Naive thymus-derived CD8-positive, alpha-beta T cell (primary cell): ENCODE results near the gene SLC31A1. TPM values are rescaled to one million over a fixed set of nuclear protein-coding genes. Genes with fewer than 3 reads are reported as not detected.
A peak's percentile ranks its signal among the peaks of the same experiment; 100 is the strongest.

ENCODE experiments used
- ATAC-seq, 2 donors: fragments of 150-1000 bp; cut with Tn5 transposase in 1 of 2; sonication (Bioruptor Pico), chemical (Tn5 transposase) in 1 of 2; 1 replicate in 1 of 2; 2 replicates in 1 of 2; pipeline ENCODE4 v1.10.0; 2021; ENCODE audit warnings: mild to moderate bottlenecking in 2 of 2, moderate library complexity in 2 of 2
- POLR2A ChIA-PET: fragments of 350-600 bp; sonication (Branson Sonifier 250); formaldehyde crosslinking; loops from one replicate; lab custom pipeline; 2021; ENCODE audit warnings: antibody characterized with exemption; lab: Charles Lee
- DNase-seq, 10 donors: peaks; one replicate each; pipeline versions ENCODE4 v3.0.0 to v3.0.0-alpha.2; 2020 to 2022
- H3K27ac Mint-ChIP-seq, 10 donors: one replicate each; pipeline ENCODE4 v1.8.0; 2020 to 2022; ENCODE audit warnings: mild to moderate bottlenecking in 10 of 10, mixed read lengths in 10 of 10, moderate library complexity in 4 of 10, inconsistent platforms in 1 of 10
- H3K27me3 Mint-ChIP-seq, 5 donors: one replicate each; pipeline ENCODE4 v1.8.0; 2021 to 2022; ENCODE audit warnings: mixed read lengths in 5 of 5
- H3K36me3 Mint-ChIP-seq, 3 donors: one replicate each; pipeline ENCODE4 v1.8.0; 2020 to 2022; ENCODE audit warnings: mixed read lengths in 3 of 3, mild to moderate bottlenecking in 2 of 3, inconsistent platforms in 1 of 3
- H3K4me1 Mint-ChIP-seq, 4 donors: one replicate each; pipeline ENCODE4 v1.8.0; 2021 to 2022; ENCODE audit warnings: mixed read lengths in 4 of 4
- H3K4me3 Mint-ChIP-seq, 10 donors: one replicate each; pipeline ENCODE4 v1.8.0; 2020 to 2022; ENCODE audit warnings: mild to moderate bottlenecking in 10 of 10, mixed read lengths in 10 of 10, moderate library complexity in 6 of 10, inconsistent platforms in 1 of 10
- H3K9me3 Mint-ChIP-seq, 9 donors: one replicate each; pipeline ENCODE4 v1.8.0; 2020 to 2022; ENCODE audit warnings: mixed read lengths in 9 of 9, mild to moderate bottlenecking in 3 of 9, inconsistent platforms in 1 of 9, moderate library complexity in 1 of 9
- polyA plus RNA-seq, 3 donors: library from polyadenylated mRNA; unstranded; fragments of 300-500 nt; fragmentation: Illumina TruSeq; gene quantifications; one replicate each; pipeline ENCODE4 v1.2.3, GENCODE V29; 2021
- total RNA-seq, 8 experiments: library from RNA in 2 of 8; stranded (reverse) in 2 of 8; gene quantifications; one replicate each; pipeline ENCODE4 v1.2.3 and lab custom pipeline; 2021 to 2026

Gene SLC31A1
- total and polyA plus RNA-seq, 5 experiments from 2014 or later = 2.0 to 4.7 (median 3.7) TPM

- Mint-ChIP-seq H3K27me3 (no peaks in the 10 kb centered on the region), H3K27ac (no peak overlapping the region), H3K9me3 (no peaks in the 10 kb centered on the region), H3K4me3 (no peak overlapping the region), H3K4me1 (no peaks in the 10 kb centered on the region), H3K36me3 (peaks cover 0 to 81% (median 24%) of the 10 kb centered on the region in 3 donors)
- ATAC-seq = no peak
- no peak for DNase-seq
- POLR2A ChIA-PET = no interaction called here
Measured at GRCh38 chr9:113192455-113192854, 28.9 kb upstream of the SLC31A1 start.

DNA sequence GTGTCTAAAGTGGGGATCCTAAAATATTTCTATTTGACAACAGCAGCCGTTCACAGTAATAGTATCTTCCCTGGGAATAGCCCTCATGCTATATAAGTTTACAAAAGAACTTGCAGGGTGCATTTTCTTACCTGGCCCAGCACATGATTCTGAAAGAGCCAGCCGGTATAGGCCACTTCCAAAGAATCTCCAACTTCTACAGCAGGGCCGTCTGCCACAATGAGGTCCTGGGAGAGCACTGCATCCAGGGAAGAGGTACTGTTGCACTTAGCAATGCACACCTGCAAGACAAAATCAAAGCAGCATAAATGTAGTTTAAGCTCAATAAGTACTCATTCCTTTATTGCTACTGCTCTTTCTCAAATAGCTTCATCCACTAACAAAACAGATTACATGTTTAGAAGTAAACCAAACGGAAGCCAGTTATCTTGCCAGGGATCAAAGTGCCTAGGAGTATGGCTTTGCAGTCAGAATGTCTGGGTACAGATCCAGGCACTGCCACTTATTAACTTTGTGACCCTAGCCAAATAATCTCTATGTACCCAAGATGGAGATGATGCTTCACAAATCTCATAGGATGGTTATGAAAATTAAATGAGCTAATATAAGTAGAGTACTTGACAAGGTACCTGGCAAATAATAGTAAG is 21.5 kb upstream of the SLC31A1 start:
- no peak for DNase-seq
- Mint-ChIP-seq H3K9me3 (no peaks in the 10 kb centered on the region), H3K4me3 (no peak overlapping the region), H3K4me1 (peaks cover 0 to 1% (median 0%) of the 10 kb centered on the region in 4 donors), H3K36me3 (peaks cover 8 to 92% (median 33%) of the 10 kb centered on the region in 3 donors), H3K27ac (peak overlapping the region in 1 of 10 donors; percentile 38), H3K27me3 (no peaks in the 10 kb centered on the region)
- ATAC-seq = no peak
- POLR2A ChIA-PET = no interaction called here

DNA sequence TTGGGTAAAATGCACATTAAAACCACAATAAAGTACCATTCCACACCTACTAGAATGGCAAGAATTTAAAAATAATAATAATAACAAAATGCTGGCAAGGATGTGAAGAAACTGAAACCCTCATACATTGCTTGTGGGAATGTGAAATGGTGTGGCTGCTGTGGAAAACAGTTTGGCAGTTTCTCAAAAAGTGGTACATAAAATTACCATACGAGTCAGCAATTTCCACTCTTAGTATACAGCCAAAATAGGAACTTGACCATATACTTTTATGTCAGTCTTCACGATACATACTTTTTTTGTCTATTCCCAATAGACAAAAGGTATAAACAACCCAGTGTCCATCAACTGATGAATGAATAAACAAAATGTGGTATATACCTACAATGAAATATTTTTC is 15.9 kb upstream of the SLC31A1 start:
- H3K27me3 Mint-ChIP-seq = no peaks in the 10 kb centered on the region
- no peak overlapping the region for H3K4me3 Mint-ChIP-seq
- H3K27ac Mint-ChIP-seq = peak overlapping the region in 1 of 10 donors; percentile 40
- no peaks in the 10 kb centered on the region for H3K9me3 Mint-ChIP-seq
- POLR2A ChIA-PET = no interaction called here
- H3K4me1 Mint-ChIP-seq = peaks cover 0 to 9% (median 2%) of the 10 kb centered on the region in 4 donors
- no peak for ATAC-seq
- no peak for DNase-seq
- H3K36me3 Mint-ChIP-seq = peaks cover 7 to 91% (median 25%) of the 10 kb centered on the region in 3 donors

DNA sequence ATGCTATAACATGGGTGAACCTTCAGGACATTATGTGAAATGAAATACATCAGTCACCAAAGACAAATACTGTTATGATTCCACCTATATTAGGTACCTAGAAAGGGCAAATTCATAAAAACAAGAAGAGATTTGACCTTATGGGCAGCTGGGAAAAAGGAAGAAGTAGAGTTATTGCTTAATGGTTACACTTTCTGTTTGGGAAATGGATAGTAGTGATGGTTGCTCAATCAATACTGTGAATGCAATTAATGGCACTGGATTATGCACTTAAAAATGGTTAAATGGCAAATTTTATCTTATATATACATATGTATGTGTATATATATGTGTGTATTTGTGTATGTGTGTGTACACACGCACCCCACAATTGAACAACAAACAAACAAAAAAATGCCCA is 15.5 kb upstream of the SLC31A1 start:
- H3K27me3 Mint-ChIP-seq = no peaks in the 10 kb centered on the region
- no peaks in the 10 kb centered on the region for H3K9me3 Mint-ChIP-seq
- ATAC-seq (no peak), DNase-seq (no peak)
- POLR2A ChIA-PET = interaction anchor here (0.7 kb wide), 1 partner anchor 15 kb away, joined by 3 read pairs; no protein-coding TSS in a partner anchor
- peaks cover 7 to 90% (median 25%) of the 10 kb centered on the region in 3 donors for H3K36me3 Mint-ChIP-seq
- no peak overlapping the region for H3K27ac Mint-ChIP-seq
- peaks cover 0 to 9% (median 2%) of the 10 kb centered on the region in 4 donors for H3K4me1 Mint-ChIP-seq
- H3K4me3 Mint-ChIP-seq = no peak overlapping the region

DNA sequence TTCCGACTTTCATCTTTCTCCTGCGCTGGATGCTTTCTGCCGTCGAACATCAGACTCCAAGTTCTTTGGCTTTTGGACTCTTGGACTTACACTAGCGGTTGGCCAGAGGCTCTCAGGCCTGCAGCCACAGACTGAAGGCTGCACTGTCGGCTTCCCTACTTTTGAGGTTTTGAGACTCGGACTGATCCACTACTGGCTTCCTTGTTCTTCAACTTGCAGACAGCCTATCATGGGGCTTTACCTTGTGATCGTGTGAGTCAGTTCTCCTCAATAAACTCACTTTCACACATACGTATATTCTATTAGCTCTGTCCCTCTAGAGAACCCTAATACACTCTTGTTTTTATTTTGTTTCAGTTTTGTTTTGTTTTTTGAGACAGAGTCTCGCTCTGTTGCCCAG is 10.5 kb upstream of the SLC31A1 start:
- Mint-ChIP-seq H3K36me3 (peaks cover 9 to 78% (median 13%) of the 10 kb centered on the region in 3 donors), H3K27me3 (no peaks in the 10 kb centered on the region)

DNA sequence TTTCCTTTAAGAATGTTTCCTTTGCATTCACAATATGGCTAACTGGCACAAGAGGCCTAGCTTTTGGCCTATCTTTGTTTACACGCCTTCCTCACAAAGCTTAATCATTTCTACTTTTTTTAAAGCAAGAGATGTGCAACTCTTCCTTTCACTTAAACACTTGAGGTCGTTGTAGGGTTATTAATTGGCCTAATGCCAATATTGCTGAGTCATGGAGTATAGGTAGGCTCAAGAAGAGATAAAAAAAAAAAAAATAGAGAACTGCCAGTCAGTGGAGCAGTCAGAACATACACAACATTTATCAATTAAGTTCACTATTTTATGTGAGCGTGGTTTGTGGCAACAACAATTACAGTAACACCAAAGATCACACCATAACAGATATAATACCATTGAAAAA is 6.2 kb upstream of the SLC31A1 start:
- H3K36me3 Mint-ChIP-seq = peaks cover 5 to 46% (median 9%) of the 10 kb centered on the region in 3 donors
- no peaks in the 10 kb centered on the region for H3K9me3 Mint-ChIP-seq
- H3K27me3 Mint-ChIP-seq = no peaks in the 10 kb centered on the region
- peak overlapping the region in 3 of 10 donors; percentile 29 to 70 (median 45) for H3K27ac Mint-ChIP-seq
- POLR2A ChIA-PET = no interaction called here
- H3K4me3 Mint-ChIP-seq = no peak overlapping the region
- peaks cover 20 to 48% (median 32%) of the 10 kb centered on the region in 4 donors for H3K4me1 Mint-ChIP-seq
- DNase-seq (no peak), ATAC-seq (no peak)

More for the DNA sequence above, 10.5 kb upstream of the SLC31A1 start:
- Mint-ChIP-seq H3K9me3 (no peaks in the 10 kb centered on the region), H3K27ac (no peak overlapping the region), H3K4me1 (peaks cover 12 to 29% (median 15%) of the 10 kb centered on the region in 4 donors), H3K4me3 (no peak overlapping the region)
- POLR2A ChIA-PET = no interaction called here
- DNase-seq (no peak), ATAC-seq (no peak)

DNA sequence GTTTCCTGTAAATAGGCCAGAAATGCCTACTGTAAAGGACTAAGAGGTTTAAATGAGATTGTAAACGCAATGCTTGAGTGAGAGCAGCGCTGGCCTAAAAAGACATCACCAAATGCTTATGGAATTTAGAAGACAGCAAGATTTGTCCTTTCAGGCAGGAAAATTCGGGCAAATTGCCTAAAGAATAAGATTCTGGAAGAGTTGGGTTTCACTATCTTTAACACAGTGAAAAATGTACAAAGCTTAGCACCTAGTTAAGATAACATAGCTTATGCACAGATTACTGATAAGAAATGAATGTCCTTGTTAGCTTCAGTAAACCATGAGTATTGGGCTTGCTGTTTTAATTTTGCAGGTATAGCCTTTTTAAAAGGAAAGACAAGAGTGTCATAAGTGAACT is 4.9 kb upstream of the SLC31A1 start:
- H3K4me3 Mint-ChIP-seq = no peak overlapping the region
- H3K27ac Mint-ChIP-seq = no peak overlapping the region
- no peak for DNase-seq
- H3K36me3 Mint-ChIP-seq = peaks cover 5 to 35% (median 9%) of the 10 kb centered on the region in 3 donors
- POLR2A ChIA-PET = no interaction called here
- no peaks in the 10 kb centered on the region for H3K27me3 Mint-ChIP-seq
- H3K9me3 Mint-ChIP-seq = no peaks in the 10 kb centered on the region
- no peak for ATAC-seq
- H3K4me1 Mint-ChIP-seq = peaks cover 21 to 53% (median 42%) of the 10 kb centered on the region in 4 donors

DNA sequence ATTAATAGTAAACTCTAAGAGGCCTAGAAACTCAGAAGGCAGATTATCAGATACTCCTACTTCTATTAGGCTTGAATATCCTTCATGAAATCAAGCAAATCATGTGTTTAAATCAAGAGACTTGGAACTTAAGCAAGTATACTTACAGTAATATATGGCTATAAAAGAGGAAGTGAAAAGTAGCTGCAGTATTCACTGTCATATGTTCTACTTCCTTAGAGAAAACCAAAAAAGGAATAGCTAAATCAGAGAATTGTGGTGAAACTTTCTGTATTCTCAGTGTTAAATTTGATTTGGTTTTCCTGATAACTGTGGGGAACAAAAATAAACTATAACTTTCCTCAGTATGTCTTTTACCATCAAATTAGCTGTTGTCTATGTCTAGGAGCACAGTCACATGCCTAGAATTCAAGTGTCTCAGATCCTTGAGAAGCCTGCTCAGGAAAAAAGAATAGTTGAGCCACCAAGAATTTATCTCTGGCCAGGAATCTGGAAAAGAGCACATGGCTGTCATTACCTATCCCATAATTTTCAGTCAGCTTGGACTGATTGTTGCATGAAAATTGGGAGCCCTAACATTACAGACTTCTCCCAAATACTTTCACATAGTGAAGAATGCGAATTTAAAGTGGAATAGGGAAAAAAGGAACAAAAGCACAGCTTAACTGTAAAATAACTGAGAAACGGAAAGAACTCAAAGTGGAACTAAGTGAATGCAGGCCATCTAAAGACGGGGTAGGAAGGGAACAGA is 2.0 kb upstream of the SLC31A1 start:
- Mint-ChIP-seq H3K36me3 (peaks cover 0 to 15% (median 0%) of the 10 kb centered on the region in 3 donors), H3K27me3 (no peaks in the 10 kb centered on the region), H3K27ac (peak overlapping the region in 7 of 10 donors; percentile 12 to 97 (median 87)), H3K4me1 (peaks cover 20 to 63% (median 51%) of the 10 kb centered on the region in 4 donors), H3K4me3 (peak overlapping the region; percentile 92 to 99 (median 97)), H3K9me3 (no peaks in the 10 kb centered on the region)
- POLR2A ChIA-PET = no interaction called here
- ATAC-seq (no peak), DNase-seq (no peak)

- Mint-ChIP-seq H3K4me1 (peaks cover 18 to 60% (median 47%) of the 10 kb centered on the region in 4 donors), H3K27ac (peak overlapping the region in 7 of 10 donors; percentile 72 to 97 (median 96)), H3K27me3 (no peaks in the 10 kb centered on the region), H3K4me3 (peak overlapping the region; percentile 92 to 99 (median 97)), H3K36me3 (peaks cover 0 to 11% (median 0%) of the 10 kb centered on the region in 3 donors), H3K9me3 (no peaks in the 10 kb centered on the region)
- ATAC-seq (no peak), DNase-seq (no peak)
- POLR2A ChIA-PET = no interaction called here
Measured at GRCh38 chr9:113219969-113220368, 1.4 kb upstream of the SLC31A1 start.

- ATAC-seq (no peak), DNase-seq (peak in 2 of 10 donors; percentile 5 to 23)
- POLR2A ChIA-PET = interaction anchor here (0.6 to 2.2 kb wide), 4 partner anchors 14 to 887 kb away, joined by 3 to 13 read pairs (median 3); partner anchors contain the start of genes CDC26, PRPF4 and PTBP3
- Mint-ChIP-seq H3K4me3 (peak overlapping the region; percentile 92 to 99 (median 97)), H3K27me3 (no peaks in the 10 kb centered on the region), H3K9me3 (no peaks in the 10 kb centered on the region), H3K36me3 (peaks cover 0 to 8% (median 0%) of the 10 kb centered on the region in 3 donors), H3K4me1 (peaks cover 16 to 57% (median 42%) of the 10 kb centered on the region in 4 donors), H3K27ac (peak overlapping the region; percentile 80 to 97 (median 96))
Measured at GRCh38 chr9:113220467-113221002, 809 bp upstream of the SLC31A1 start.

DNA sequence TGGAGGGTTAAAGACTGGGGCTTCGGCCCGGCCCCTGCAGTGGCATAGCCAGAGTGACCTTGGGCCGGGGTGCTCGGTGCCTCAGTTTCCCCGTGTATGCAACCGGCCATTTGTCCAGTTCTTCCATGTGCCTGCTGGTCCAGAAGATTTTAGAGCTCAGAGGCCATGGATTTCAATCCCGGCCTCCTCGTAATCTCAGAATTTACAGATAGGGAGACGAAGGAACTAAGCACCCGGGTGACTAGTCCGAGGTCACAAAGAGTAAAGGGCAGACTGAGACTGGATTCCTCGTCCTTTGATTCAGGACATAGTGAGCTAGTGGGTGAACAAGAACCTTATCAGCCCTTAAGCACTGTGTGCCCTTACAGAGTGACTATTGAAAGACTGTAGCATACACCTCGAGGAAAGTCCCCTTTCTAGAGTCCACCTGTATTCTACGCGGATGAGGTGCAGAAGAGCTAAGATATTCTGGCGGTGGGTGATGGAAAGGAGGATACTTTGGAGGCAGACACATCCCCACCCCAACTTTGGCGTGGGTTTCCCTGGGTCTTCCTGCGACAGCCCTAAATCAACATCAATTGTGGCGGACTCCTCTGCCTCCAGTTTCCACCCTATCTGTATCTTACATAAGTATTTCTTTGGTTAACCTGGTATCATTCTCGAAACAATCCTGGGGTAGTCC is 597 bp downstream of the SLC31A1 start:
- Mint-ChIP-seq H3K27me3 (no peaks in the 10 kb centered on the region), H3K4me1 (peaks cover 16 to 49% (median 38%) of the 10 kb centered on the region in 4 donors), H3K9me3 (no peaks in the 10 kb centered on the region), H3K27ac (peak overlapping the region; percentile 32 to 97 (median 96)), H3K36me3 (peaks cover 0 to 3% (median 0%) of the 10 kb centered on the region in 3 donors), H3K4me3 (peak overlapping the region; percentile 92 to 99 (median 97))
- peak in 1 of 2 donors; percentile 15 for ATAC-seq
- POLR2A ChIA-PET = interaction anchor here (0.6 to 2.2 kb wide), 7 partner anchors 10 to 1660 kb away, joined by 3 to 13 read pairs (median 3); partner anchors contain the start of genes CDC26, PRPF4 and PTBP3
- peak in 2 of 10 donors; percentile 9 to 11 for DNase-seq

- Mint-ChIP-seq H3K9me3 (no peaks in the 10 kb centered on the region), H3K27ac (peak overlapping the region; percentile 32 to 96 (median 94)), H3K36me3 (no peaks in the 10 kb centered on the region), H3K4me3 (peak overlapping the region; percentile 92 to 99 (median 97)), H3K27me3 (no peaks in the 10 kb centered on the region), H3K4me1 (peaks cover 16 to 46% (median 38%) of the 10 kb centered on the region in 4 donors)
- DNase-seq (no peak), ATAC-seq (no peak)
- POLR2A ChIA-PET = interaction anchor here (2.2 kb wide), 1 partner anchor 52 kb away, joined by 13 read pairs; the partner anchor contains the start of genes CDC26 and PRPF4
Measured at GRCh38 chr9:113222482-113222841, 1.1 kb downstream of the SLC31A1 start.
